ENCODE data around the gene C16orf74.

Gene C16orf74

DNA sequence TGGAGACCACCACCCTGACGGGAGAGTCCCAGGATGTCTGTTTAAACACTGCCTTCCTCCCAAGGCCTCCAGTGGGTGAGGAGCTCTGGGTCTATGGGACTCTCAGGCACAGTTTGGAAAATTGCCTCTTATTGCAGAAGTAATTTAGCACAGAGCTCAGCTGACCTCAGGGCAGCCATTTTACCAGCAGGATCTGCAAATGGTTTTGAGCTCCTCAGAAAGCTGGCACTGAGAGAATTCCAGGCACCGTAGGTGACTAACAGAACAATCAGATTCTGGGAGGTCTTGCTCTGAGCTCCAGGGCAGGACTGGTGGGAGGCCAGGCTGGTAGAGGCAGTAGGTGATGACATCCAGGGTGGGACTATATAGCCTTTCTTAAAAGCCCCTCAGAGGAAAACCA, 17.3 kb upstream of the C16orf74 start:
- Histone ChIP-seq H3F3A (ENCODE audit: control insufficient read depth, insufficient read depth) (no peaks in the 10 kb centered on the region; the same call in 1 of the 2 replicates), H3K9me2 (replicated peaks; ENCODE audit: control insufficient read depth, low read length) (no peaks in the 10 kb centered on the region), H3K4me3 (ENCODE audit: low read length) (no peak overlapping the region), H3K4me1 (ENCODE audit: control insufficient read depth, low read length) (no peaks in the 10 kb centered on the region), H3K9me3 (ENCODE audit: control insufficient read depth, insufficient read depth, low read length) (no peaks in the 10 kb centered on the region), H3K36me3 (ENCODE audit: control insufficient read depth, low read length) (no peaks in the 10 kb centered on the region), H3K79me2 (ENCODE audit: control insufficient read depth, low read length) (no peaks in the 10 kb centered on the region), H3K27me3 (ENCODE audit: control insufficient read depth, low read length) (peaks cover 9% of the 10 kb centered on the region; the same call in 1 of the 2 replicates), H3K27ac (ENCODE audit: low read depth, low read length) (no peak overlapping the region), H4K20me1 (ENCODE audit: control insufficient read depth, insufficient read depth, low read depth, low read length) (no peaks in the 10 kb centered on the region), H3K4me2 (ENCODE audit: low read length) (no peak overlapping the region)
- TF ChIP-seq, protein P1, sequence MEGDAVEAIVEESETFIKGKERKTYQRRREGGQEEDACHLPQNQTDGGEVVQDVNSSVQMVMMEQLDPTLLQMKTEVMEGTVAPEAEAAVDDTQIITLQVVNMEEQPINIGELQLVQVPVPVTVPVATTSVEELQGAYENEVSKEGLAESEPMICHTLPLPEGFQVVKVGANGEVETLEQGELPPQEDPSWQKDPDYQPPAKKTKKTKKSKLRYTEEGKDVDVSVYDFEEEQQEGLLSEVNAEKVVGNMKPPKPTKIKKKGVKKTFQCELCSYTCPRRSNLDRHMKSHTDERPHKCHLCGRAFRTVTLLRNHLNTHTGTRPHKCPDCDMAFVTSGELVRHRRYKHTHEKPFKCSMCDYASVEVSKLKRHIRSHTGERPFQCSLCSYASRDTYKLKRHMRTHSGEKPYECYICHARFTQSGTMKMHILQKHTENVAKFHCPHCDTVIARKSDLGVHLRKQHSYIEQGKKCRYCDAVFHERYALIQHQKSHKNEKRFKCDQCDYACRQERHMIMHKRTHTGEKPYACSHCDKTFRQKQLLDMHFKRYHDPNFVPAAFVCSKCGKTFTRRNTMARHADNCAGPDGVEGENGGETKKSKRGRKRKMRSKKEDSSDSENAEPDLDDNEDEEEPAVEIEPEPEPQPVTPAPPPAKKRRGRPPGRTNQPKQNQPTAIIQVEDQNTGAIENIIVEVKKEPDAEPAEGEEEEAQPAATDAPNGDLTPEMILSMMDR (IDR thresholded peaks at IDR 0.05; ENCODE audit: low read depth, low read length, poor library complexity, severe bottlenecking), result no peak
- no peak for TF ChIP-seq EZH2phosphoT487 (IDR thresholded peaks at IDR 0.05; ENCODE audit: borderline replicate concordance, low read length)

- H3K9me3 ChIP-seq (ENCODE audit: control insufficient read depth, insufficient read depth, low read length), result no peaks in the 10 kb centered on the region
- no peaks in the 10 kb centered on the region; the same call in 1 of the 2 replicates for H3F3A ChIP-seq (ENCODE audit: control insufficient read depth, insufficient read depth)
- H3K4me1 ChIP-seq (ENCODE audit: control insufficient read depth, low read length), result no peaks in the 10 kb centered on the region
- H3K79me2 ChIP-seq (ENCODE audit: control insufficient read depth, low read length), result no peaks in the 10 kb centered on the region
- no peaks in the 10 kb centered on the region for H3K9me2 ChIP-seq (replicated peaks; ENCODE audit: control insufficient read depth, low read length)
- H3K4me3 ChIP-seq (ENCODE audit: low read length), result no peak overlapping the region
- no peak for TF ChIP-seq EZH2phosphoT487 (IDR thresholded peaks at IDR 0.05; ENCODE audit: borderline replicate concordance, low read length)
- TF ChIP-seq, protein P1 (IDR thresholded peaks at IDR 0.05; ENCODE audit: low read depth, low read length, poor library complexity, severe bottlenecking), result no peak
- H3K27me3 ChIP-seq (ENCODE audit: control insufficient read depth, low read length), result peaks cover 16% of the 10 kb centered on the region
- H3K27ac ChIP-seq (ENCODE audit: low read depth, low read length), result no peak overlapping the region
- no peaks in the 10 kb centered on the region for H4K20me1 ChIP-seq (ENCODE audit: control insufficient read depth, insufficient read depth, low read depth, low read length)
- H3K36me3 ChIP-seq (ENCODE audit: control insufficient read depth, low read length), result no peaks in the 10 kb centered on the region
- no peak overlapping the region for H3K4me2 ChIP-seq (ENCODE audit: low read length)
These were observed 16.6 kb upstream of the C16orf74 start for GRCh38 chr16:85767531-85767930.

GRCh38 chr16:85765767-85766166, 14.9 kb upstream of the C16orf74 start:
- Histone ChIP-seq H3K36me3 (ENCODE audit: control insufficient read depth, low read length) (no peaks in the 10 kb centered on the region), H3K4me2 (ENCODE audit: low read length) (no peak overlapping the region), H3K4me3 (ENCODE audit: low read length) (no peak overlapping the region), H3K27ac (ENCODE audit: low read depth, low read length) (no peak overlapping the region), H4K20me1 (ENCODE audit: control insufficient read depth, insufficient read depth, low read depth, low read length) (no peaks in the 10 kb centered on the region), H3K27me3 (ENCODE audit: control insufficient read depth, low read length) (peaks cover 32% of the 10 kb centered on the region), H3K4me1 (ENCODE audit: control insufficient read depth, low read length) (peaks cover 8% of the 10 kb centered on the region), H3K9me3 (ENCODE audit: control insufficient read depth, insufficient read depth, low read length) (no peaks in the 10 kb centered on the region), H3K79me2 (ENCODE audit: control insufficient read depth, low read length) (no peaks in the 10 kb centered on the region), H3K9me2 (replicated peaks; ENCODE audit: control insufficient read depth, low read length) (no peaks in the 10 kb centered on the region), H3F3A (ENCODE audit: control insufficient read depth, insufficient read depth) (peaks cover 3% of the 10 kb centered on the region; the same call in 1 of the 2 replicates)
- TF ChIP-seq EZH2phosphoT487 (IDR thresholded peaks at IDR 0.05; ENCODE audit: borderline replicate concordance, low read length), result no peak
- TF ChIP-seq, protein P1 (IDR thresholded peaks at IDR 0.05; ENCODE audit: low read depth, low read length, poor library complexity, severe bottlenecking), result no peak
